Measurements from ENCODE around the gene PAPOLG. TPM values are rescaled to one million over a fixed set of nuclear protein-coding genes. Genes with fewer than 3 reads are reported as not detected.

Gene PAPOLG
- total RNA-seq, 1 donor from 2014 or later, result 21.6 TPM

GRCh38 chr2:60742419-60742818, 13.6 kb upstream of the PAPOLG start:
- no peak overlapping the region for H3K27ac Mint-ChIP-seq
- intact Hi-C loops (cut with micrococcal nuclease), result no loop called here
- peaks cover 12% of the 10 kb centered on the region for H3K27me3 Mint-ChIP-seq
- peaks cover 11% of the 10 kb centered on the region for H3K4me1 Mint-ChIP-seq
- no peaks in the 10 kb centered on the region for H3K36me3 Mint-ChIP-seq (ENCODE audit: low read depth)
- H3K4me3 Mint-ChIP-seq, result no peak overlapping the region
- DNase-seq, result no peak
- peaks cover 5% of the 10 kb centered on the region for H3K9me3 Mint-ChIP-seq

- Mint-ChIP-seq H3K36me3 (ENCODE audit: low read depth) (no peaks in the 10 kb centered on the region), H3K27ac (no peak overlapping the region), H3K4me3 (no peak overlapping the region), H3K9me3 (no peaks in the 10 kb centered on the region), H3K4me1 (peaks cover 11% of the 10 kb centered on the region), H3K27me3 (peaks cover 6% of the 10 kb centered on the region)
- DNase-seq, result no peak
- intact Hi-C loops (cut with micrococcal nuclease), result no loop called here
Observed at GRCh38 chr2:60745330-60745729, 10.7 kb upstream of the PAPOLG start.

GRCh38 chr2:60745761-60746160, 10.3 kb upstream of the PAPOLG start:
- Mint-ChIP-seq H3K27ac (no peak overlapping the region), H3K27me3 (peaks cover 6% of the 10 kb centered on the region), H3K36me3 (ENCODE audit: low read depth) (no peaks in the 10 kb centered on the region), H3K9me3 (no peaks in the 10 kb centered on the region), H3K4me1 (peaks cover 11% of the 10 kb centered on the region), H3K4me3 (no peak overlapping the region)
- intact Hi-C loops (cut with micrococcal nuclease), result no loop called here
- no peak for DNase-seq

GRCh38 chr2:60746318-60746717, 9.8 kb upstream of the PAPOLG start:
- peaks cover 11% of the 10 kb centered on the region for H3K4me1 Mint-ChIP-seq
- no peak for DNase-seq
- no peak overlapping the region for H3K4me3 Mint-ChIP-seq
- intact Hi-C loops (cut with micrococcal nuclease), result no loop called here
- peaks cover 6% of the 10 kb centered on the region for H3K27me3 Mint-ChIP-seq
- H3K9me3 Mint-ChIP-seq, result no peaks in the 10 kb centered on the region
- no peaks in the 10 kb centered on the region for H3K36me3 Mint-ChIP-seq (ENCODE audit: low read depth)
- H3K27ac Mint-ChIP-seq, result no peak overlapping the region

- H3K4me1 Mint-ChIP-seq, result peaks cover 29% of the 10 kb centered on the region
- H3K9me3 Mint-ChIP-seq, result no peaks in the 10 kb centered on the region
- peaks cover 45% of the 10 kb centered on the region for H3K36me3 Mint-ChIP-seq (ENCODE audit: low read depth)
- no peak for DNase-seq
- no peak overlapping the region for H3K27ac Mint-ChIP-seq
- no peaks in the 10 kb centered on the region for H3K27me3 Mint-ChIP-seq
- no peak overlapping the region for H3K4me3 Mint-ChIP-seq
- intact Hi-C loops (cut with micrococcal nuclease), result loop anchor here (5.0 kb wide), 3 partner anchors 48 to 1948 kb away; partner anchors contain the start of gene EHBP1
Observed at GRCh38 chr2:60759654-60760053, 3.6 kb downstream of the PAPOLG start.

- Mint-ChIP-seq H3K9me3 (no peaks in the 10 kb centered on the region), H3K27ac (no peak overlapping the region), H3K27me3 (no peaks in the 10 kb centered on the region), H3K36me3 (ENCODE audit: low read depth) (peaks cover 63% of the 10 kb centered on the region), H3K4me1 (peaks cover 23% of the 10 kb centered on the region), H3K4me3 (no peak overlapping the region)
- no peak for DNase-seq
- intact Hi-C loops (cut with micrococcal nuclease), result no loop called here
Observed at GRCh38 chr2:60764736-60765534, 8.9 kb downstream of the PAPOLG start.

- intact Hi-C loops (cut with micrococcal nuclease), result no loop called here
- peaks cover 15% of the 10 kb centered on the region for H3K4me1 Mint-ChIP-seq
- H3K9me3 Mint-ChIP-seq, result no peaks in the 10 kb centered on the region
- no peak for DNase-seq
- H3K27ac Mint-ChIP-seq, result no peak overlapping the region
- H3K36me3 Mint-ChIP-seq (ENCODE audit: low read depth), result peaks cover 58% of the 10 kb centered on the region
- H3K27me3 Mint-ChIP-seq, result no peaks in the 10 kb centered on the region
- H3K4me3 Mint-ChIP-seq, result no peak overlapping the region
Observed at GRCh38 chr2:60766283-60766682, 10.2 kb downstream of the PAPOLG start.

- H3K27me3 Mint-ChIP-seq, result no peaks in the 10 kb centered on the region
- intact Hi-C loops (cut with micrococcal nuclease), result no loop called here
- peaks cover 10% of the 10 kb centered on the region for H3K4me1 Mint-ChIP-seq
- H3K4me3 Mint-ChIP-seq, result no peak overlapping the region
- H3K27ac Mint-ChIP-seq, result no peak overlapping the region
- no peaks in the 10 kb centered on the region for H3K9me3 Mint-ChIP-seq
- H3K36me3 Mint-ChIP-seq (ENCODE audit: low read depth), result peaks cover 55% of the 10 kb centered on the region
- DNase-seq, result no peak
Observed at GRCh38 chr2:60771508-60771907, 15.4 kb downstream of the PAPOLG start.

- peaks cover 53% of the 10 kb centered on the region for H3K36me3 Mint-ChIP-seq (ENCODE audit: low read depth)
- H3K4me3 Mint-ChIP-seq, result no peak overlapping the region
- no peak for DNase-seq
- no peaks in the 10 kb centered on the region for H3K27me3 Mint-ChIP-seq
- intact Hi-C loops (cut with micrococcal nuclease), result no loop called here
- no peak overlapping the region for H3K27ac Mint-ChIP-seq
- H3K4me1 Mint-ChIP-seq, result no peaks in the 10 kb centered on the region
- no peaks in the 10 kb centered on the region for H3K9me3 Mint-ChIP-seq
Observed at GRCh38 chr2:60775048-60775639, 19.1 kb downstream of the PAPOLG start.

- Mint-ChIP-seq H3K4me3 (no peak overlapping the region), H3K36me3 (ENCODE audit: low read depth) (peaks cover 50% of the 10 kb centered on the region)
Observed at GRCh38 chr2:60778352-60778751, 22.3 kb downstream of the PAPOLG start.

GRCh38 chr2:60779426-60779825, 23.4 kb downstream of the PAPOLG start:
- H3K9me3 Mint-ChIP-seq, result no peaks in the 10 kb centered on the region
- intact Hi-C loops (cut with micrococcal nuclease), result no loop called here
- H3K4me1 Mint-ChIP-seq, result no peaks in the 10 kb centered on the region
- H3K27ac Mint-ChIP-seq, result no peak overlapping the region
- no peak overlapping the region for H3K4me3 Mint-ChIP-seq
- no peaks in the 10 kb centered on the region for H3K27me3 Mint-ChIP-seq
- peaks cover 56% of the 10 kb centered on the region for H3K36me3 Mint-ChIP-seq (ENCODE audit: low read depth)
- DNase-seq, result no peak

More at GRCh38 chr2:60778352-60778751, 22.3 kb downstream of the PAPOLG start:
- no peaks in the 10 kb centered on the region for H3K27me3 Mint-ChIP-seq
- intact Hi-C loops (cut with micrococcal nuclease), result no loop called here
- DNase-seq, result no peak
- H3K9me3 Mint-ChIP-seq, result no peaks in the 10 kb centered on the region
- no peaks in the 10 kb centered on the region for H3K4me1 Mint-ChIP-seq
- H3K27ac Mint-ChIP-seq, result no peak overlapping the region

- Mint-ChIP-seq H3K36me3 (ENCODE audit: low read depth) (peaks cover 56% of the 10 kb centered on the region), H3K27ac (no peak overlapping the region), H3K4me3 (no peak overlapping the region), H3K9me3 (no peaks in the 10 kb centered on the region), H3K27me3 (no peaks in the 10 kb centered on the region), H3K4me1 (no peaks in the 10 kb centered on the region)
- intact Hi-C loops (cut with micrococcal nuclease), result no loop called here
- no peak for DNase-seq
Observed at GRCh38 chr2:60780721-60781120, 24.7 kb downstream of the PAPOLG start.

- H3K4me3 Mint-ChIP-seq, result no peak overlapping the region
- H3K27me3 Mint-ChIP-seq, result no peaks in the 10 kb centered on the region
- intact Hi-C loops (cut with micrococcal nuclease), result no loop called here
- peaks cover 64% of the 10 kb centered on the region for H3K36me3 Mint-ChIP-seq (ENCODE audit: low read depth)
- H3K27ac Mint-ChIP-seq, result no peak overlapping the region
- H3K4me1 Mint-ChIP-seq, result peaks cover 19% of the 10 kb centered on the region
- DNase-seq, result no peak
- H3K9me3 Mint-ChIP-seq, result no peaks in the 10 kb centered on the region
Observed at GRCh38 chr2:60793169-60793568, 37.1 kb downstream of the PAPOLG start.

GRCh38 chr2:60794271-60794863, 38.3 kb downstream of the PAPOLG start:
- peaks cover 19% of the 10 kb centered on the region for H3K4me1 Mint-ChIP-seq
- H3K9me3 Mint-ChIP-seq, result no peaks in the 10 kb centered on the region
- H3K4me3 Mint-ChIP-seq, result no peak overlapping the region
- no peak for DNase-seq
- no peak overlapping the region for H3K27ac Mint-ChIP-seq
- H3K36me3 Mint-ChIP-seq (ENCODE audit: low read depth), result peaks cover 59% of the 10 kb centered on the region
- intact Hi-C loops (cut with micrococcal nuclease), result loop anchor here (1.0 kb wide), 1 partner anchor 205 kb away; no protein-coding TSS in a partner anchor
- no peaks in the 10 kb centered on the region for H3K27me3 Mint-ChIP-seq
